ENCODE results near the gene TFCP2L1.

The TFCP2L1 gene

GRCh38 chr2:121219866-121220265 is 65.1 kb downstream of the TFCP2L1 start:
- DNase-seq (ENCODE audit: low spot score), result no peak

- DNase-seq (ENCODE audit: low spot score), result no peak
Measured at GRCh38 chr2:121218386-121218938, 66.5 kb downstream of the TFCP2L1 start.

GRCh38 chr2:121217627-121218026 is 67.4 kb downstream of the TFCP2L1 start:
- DNase-seq (ENCODE audit: low spot score), result no peak

DNA sequence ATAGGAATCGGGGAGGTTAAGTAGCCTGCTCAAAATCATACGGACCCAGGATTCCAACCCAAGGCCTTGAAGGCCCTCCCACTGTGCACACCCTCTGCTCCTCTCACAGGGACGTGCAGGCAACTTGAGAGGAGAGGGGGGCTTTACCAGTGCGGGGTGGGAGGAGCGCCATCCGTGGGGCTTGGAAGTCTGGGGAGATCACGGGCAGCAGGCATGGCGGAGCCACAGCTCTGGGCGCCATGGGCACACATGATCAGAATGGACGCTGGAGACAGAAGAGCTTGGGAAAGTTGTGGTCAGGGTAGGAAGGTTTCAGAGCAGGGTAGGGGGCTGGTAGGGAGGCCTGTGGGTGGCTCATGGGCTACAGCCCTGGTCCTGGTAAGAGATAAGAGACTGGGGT is 70.7 kb downstream of the TFCP2L1 start:
- DNase-seq (ENCODE audit: low spot score), result no peak

- no peak for DNase-seq (ENCODE audit: low spot score)
Measured at GRCh38 chr2:121213386-121213785, 71.6 kb downstream of the TFCP2L1 start.

DNA sequence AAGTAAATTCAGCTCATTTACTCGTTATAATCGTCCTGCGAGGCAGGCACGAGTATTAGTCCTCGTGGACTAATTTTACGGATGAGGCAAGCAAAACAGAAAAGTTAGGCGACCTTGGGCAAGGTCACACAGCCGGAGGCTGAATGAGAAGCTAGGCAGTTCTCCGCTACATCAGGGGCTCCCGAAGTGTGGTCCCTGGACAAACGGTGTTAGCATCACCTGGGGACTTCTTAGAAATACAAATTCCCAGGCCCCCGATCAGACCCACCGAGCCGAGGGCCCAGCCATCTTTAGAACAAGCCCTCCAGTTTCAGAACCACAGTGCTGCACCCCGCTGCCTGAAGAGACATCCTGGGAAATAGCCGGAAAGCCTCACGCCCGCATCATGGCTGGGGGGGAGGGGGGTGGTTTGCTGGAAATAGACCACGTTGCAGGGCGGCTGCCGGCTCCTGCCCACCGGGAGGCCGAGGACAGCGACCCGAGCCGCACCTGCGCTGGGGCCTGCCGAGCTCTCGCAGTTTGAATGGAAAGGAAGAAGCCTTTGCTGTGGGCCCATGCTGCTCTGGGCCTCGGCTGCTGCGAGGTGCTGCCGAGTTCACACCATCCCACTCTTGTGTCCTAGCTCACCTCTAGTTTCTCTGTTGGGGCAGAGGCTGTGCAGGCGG is 72.2 kb downstream of the TFCP2L1 start:
- DNase-seq (ENCODE audit: low spot score), result no peak

DNA sequence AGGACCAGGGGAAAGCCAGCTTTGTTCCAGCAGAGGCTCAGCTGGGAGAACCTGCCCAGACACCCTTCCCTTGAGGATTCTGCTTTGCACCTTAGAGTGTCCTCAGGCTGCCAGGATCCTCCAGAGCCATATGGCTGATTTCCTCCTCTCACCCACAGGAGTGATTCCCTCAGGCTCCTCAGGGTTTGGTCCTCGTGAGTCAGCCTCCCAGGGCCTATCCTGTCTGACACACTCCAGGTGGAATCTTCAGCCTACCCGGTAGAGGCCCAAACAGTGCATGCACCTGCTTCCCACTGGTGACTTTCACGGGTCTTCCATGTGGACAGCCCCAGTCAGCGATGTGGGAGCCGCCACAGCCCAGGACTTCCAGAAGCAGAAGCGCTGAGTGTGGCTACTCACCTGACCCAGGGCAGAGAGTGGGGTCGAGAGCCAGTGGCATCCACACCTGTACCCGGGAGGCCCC is 73.3 kb downstream of the TFCP2L1 start:
- DNase-seq (ENCODE audit: low spot score), result no peak

GRCh38 chr2:121211251-121211650 is 73.8 kb downstream of the TFCP2L1 start:
- no peak for DNase-seq (ENCODE audit: low spot score)

- DNase-seq (ENCODE audit: low spot score), result no peak
Measured at GRCh38 chr2:121210691-121211090, 74.3 kb downstream of the TFCP2L1 start.

- no peak for DNase-seq (ENCODE audit: low spot score)
Measured at GRCh38 chr2:121209014-121209610, 75.9 kb downstream of the TFCP2L1 start.

GRCh38 chr2:121207494-121207893 is 77.5 kb downstream of the TFCP2L1 start:
- DNase-seq (ENCODE audit: low spot score), result no peak

- no peak for DNase-seq (ENCODE audit: low spot score)
Measured at GRCh38 chr2:121205321-121205942, 79.6 kb downstream of the TFCP2L1 start.

DNA sequence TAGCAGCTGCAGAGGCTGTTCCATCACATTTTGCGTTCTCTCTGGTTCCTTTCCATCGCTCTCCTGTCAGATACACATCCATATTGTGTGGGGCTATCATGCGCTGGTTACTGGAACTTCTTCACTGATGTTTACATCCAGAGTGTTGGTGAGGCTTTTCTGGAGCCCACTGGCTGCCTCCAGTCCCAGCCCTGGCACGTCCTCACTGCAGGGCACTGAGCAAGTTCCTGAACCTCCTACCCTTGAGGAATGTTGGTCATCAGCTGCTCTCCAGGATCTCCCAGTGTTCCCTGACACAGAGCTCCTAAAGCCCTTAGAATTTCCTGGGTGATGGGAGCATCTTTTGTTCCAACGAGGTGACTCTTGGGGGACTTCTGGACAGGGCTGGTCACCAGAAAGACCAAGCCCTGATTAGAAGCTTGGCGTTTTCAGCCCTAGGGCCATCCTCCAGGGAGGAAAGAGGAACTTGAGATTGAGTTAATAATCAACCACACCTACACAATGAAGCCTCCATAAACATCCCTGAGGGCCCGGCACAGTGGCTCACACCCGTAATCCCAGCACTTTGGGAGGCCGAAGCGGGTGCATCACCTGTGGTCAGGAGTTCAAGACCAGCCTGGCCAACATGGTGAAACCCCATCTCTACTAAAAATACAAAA is 81.3 kb downstream of the TFCP2L1 start:
- DNase-seq (ENCODE audit: low spot score), result no peak

- DNase-seq (ENCODE audit: low spot score), result no peak
Measured at GRCh38 chr2:121202541-121203310, 82.3 kb downstream of the TFCP2L1 start.

GRCh38 chr2:121201796-121202195 is 83.2 kb downstream of the TFCP2L1 start:
- no peak for DNase-seq (ENCODE audit: low spot score)

- no peak for DNase-seq (ENCODE audit: low spot score)
Measured at GRCh38 chr2:121200419-121201315, 84.3 kb downstream of the TFCP2L1 start.

- no peak for DNase-seq (ENCODE audit: low spot score)
Measured at GRCh38 chr2:121200011-121200347, 85.0 kb downstream of the TFCP2L1 start.

DNA sequence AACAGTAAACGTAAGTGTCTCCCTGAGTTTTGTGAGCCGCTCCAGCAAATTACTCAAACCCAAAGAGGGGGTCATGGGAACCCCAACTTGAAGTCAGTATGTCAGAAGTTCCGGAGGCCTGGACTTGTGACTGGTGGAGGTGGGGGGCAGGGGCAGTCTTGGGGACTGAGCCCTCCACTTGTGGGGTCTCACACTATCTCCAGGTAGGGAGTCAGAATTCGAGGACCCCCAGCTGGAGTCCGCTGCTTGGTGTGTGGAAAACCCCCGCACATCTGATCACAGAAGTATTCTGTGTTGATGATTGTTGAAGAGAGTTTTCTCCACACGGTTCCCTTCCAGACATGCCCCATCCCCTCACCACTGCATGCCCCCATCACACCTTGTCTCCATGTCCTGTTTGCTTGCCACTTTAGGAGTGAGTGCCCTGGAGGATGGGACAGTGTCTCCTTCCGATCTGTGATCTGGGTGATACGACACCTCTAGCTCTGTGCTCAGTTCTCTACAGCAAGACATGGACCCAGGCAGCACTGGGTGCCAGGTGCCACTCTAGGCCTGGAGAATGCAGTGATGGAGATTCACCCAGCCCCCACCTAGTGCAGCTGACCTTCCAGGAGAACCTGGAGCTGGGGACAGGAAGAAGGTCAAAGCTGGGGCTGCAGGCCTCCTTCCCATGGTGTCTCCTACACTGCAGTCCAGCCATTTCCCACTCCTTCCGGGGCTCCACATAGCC is 85.6 kb downstream of the TFCP2L1 start:
- DNase-seq (ENCODE audit: low spot score), result no peak

GRCh38 chr2:121197369-121198091 is 87.5 kb downstream of the TFCP2L1 start:
- no peak for DNase-seq (ENCODE audit: low spot score)

- DNase-seq (ENCODE audit: low spot score), result no peak
Measured at GRCh38 chr2:121196849-121197155, 88.2 kb downstream of the TFCP2L1 start.

Data from D341Med (cell line).